Body of pancreas (tissue), 4 donors: ENCODE measurements around the gene HUNK.

ENCODE experiments used
- POLR2A ChIP-seq, 3 donors: fragments of 450-650 bp; IDR thresholded peaks; one replicate each; pipeline ENCODE4 v1.6.1; 2016; ENCODE audit warnings: antibody characterized with exemption in 3 of 3, mild to moderate bottlenecking in 2 of 3
- TF ChIP-seq, protein P1 (sequence below), 7 experiments: fragments of 450-650 bp in 4 of 7; fragments of 200-600 bp in 3 of 7; sonication (generic) in 3 of 7; IDR thresholded peaks; one replicate each; pipeline ENCODE4 v1.5.1; 2016 to 2019; ENCODE audit warnings: antibody characterized with exemption in 7 of 7

DNA sequence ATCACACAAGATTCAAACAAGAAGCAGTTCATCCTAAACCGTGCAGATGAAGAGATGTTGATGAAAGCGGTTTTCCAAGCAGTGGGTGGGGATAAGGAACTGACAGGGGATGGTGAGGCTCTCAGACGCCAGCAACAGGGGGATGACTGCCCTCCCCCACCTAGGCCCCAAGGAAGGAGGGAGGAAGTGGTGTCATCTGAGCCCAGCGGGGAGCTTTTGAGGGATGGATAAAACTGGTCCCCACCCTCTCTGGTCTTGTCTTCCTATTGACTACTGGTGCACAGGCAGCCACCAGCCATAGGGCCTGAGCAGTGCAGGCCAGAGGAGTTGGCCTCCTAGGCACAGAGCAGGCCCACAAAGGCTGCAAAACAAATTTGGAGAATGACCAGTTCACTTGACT is 175.5 kb downstream of the HUNK start:
- TF ChIP-seq, protein P1, sequence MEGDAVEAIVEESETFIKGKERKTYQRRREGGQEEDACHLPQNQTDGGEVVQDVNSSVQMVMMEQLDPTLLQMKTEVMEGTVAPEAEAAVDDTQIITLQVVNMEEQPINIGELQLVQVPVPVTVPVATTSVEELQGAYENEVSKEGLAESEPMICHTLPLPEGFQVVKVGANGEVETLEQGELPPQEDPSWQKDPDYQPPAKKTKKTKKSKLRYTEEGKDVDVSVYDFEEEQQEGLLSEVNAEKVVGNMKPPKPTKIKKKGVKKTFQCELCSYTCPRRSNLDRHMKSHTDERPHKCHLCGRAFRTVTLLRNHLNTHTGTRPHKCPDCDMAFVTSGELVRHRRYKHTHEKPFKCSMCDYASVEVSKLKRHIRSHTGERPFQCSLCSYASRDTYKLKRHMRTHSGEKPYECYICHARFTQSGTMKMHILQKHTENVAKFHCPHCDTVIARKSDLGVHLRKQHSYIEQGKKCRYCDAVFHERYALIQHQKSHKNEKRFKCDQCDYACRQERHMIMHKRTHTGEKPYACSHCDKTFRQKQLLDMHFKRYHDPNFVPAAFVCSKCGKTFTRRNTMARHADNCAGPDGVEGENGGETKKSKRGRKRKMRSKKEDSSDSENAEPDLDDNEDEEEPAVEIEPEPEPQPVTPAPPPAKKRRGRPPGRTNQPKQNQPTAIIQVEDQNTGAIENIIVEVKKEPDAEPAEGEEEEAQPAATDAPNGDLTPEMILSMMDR (IDR thresholded peaks at IDR 0.05), result no peak
- TF ChIP-seq POLR2A (IDR thresholded peaks at IDR 0.05), result no peak
